HFF-Myc (cell line): Measurements from ENCODE around the gene FNDC3A.

Source experiments
- DNase-seq: peaks from one replicate; pipeline ENCODE4 v3.0.0-alpha.2; 2011; ENCODE audit warnings: low read depth; ENCODE audit errors: extremely low read depth
- H3K4me3 ChIP-seq: replicated peaks from 2 replicates; pipeline ENCODE4 v1.5.1; 2011; ENCODE audit warnings: low read depth, mild to moderate bottlenecking, control low read depth, low read length
- CTCF ChIP-seq: IDR thresholded peaks from 2 replicates; pipeline ENCODE4 v1.5.1; 2012; ENCODE audit warnings: mild to moderate bottlenecking, low read depth, low read length, control low read depth; ENCODE audit errors: missing control alignments

The FNDC3A gene

GRCh38 chr13:49220036-49220855 lies 244.5 kb downstream of the FNDC3A start, which contains the start of gene MLNR:
MLNR (plus strand) TSS chr13:49220338; CDS start chr13:49220338, 0 bp downstream.
- no peak within 1 kb of the TSS for H3K4me3 ChIP-seq
- no peak for DNase-seq
- no peak for TF ChIP-seq CTCF

DNA sequence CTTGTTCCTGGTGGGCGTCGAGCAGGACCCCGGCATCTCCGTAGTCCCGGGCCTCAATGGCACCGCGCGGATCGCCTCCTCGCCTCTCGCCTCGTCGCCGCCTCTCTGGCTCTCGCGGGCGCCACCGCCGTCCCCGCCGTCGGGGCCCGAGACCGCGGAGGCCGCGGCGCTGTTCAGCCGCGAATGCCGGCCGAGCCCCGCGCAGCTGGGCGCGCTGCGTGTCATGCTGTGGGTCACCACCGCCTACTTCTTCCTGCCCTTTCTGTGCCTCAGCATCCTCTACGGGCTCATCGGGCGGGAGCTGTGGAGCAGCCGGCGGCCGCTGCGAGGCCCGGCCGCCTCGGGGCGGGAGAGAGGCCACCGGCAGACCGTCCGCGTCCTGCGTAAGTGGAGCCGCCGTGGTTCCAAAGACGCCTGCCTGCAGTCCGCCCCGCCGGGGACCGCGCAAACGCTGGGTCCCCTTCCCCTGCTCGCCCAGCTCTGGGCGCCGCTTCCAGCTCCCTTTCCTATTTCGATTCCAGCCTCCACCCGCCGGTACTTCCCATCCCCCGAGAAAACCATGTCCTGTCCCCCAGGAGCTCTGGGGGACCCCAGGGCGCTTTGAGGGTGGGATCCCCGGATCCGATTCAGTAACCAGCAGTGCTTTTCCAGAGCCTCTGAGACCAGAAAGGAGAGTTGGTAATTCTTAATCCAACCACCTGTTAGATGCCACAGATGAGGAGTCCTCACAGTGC lies 245.3 kb downstream of the FNDC3A start:
- no peak overlapping the region for H3K4me3 ChIP-seq
- no peak for TF ChIP-seq CTCF
- no peak for DNase-seq

GRCh38 chr13:49221590-49221965 lies 245.9 kb downstream of the FNDC3A start:
- H3K4me3 ChIP-seq, result no peak overlapping the region

GRCh38 chr13:49225223-49226042 lies 249.7 kb downstream of the FNDC3A start:
- TF ChIP-seq CTCF, result no peak
- no peak overlapping the region for H3K4me3 ChIP-seq
- DNase-seq, result no peak

More at GRCh38 chr13:49221590-49221965, 245.9 kb downstream of the FNDC3A start:
- no peak for TF ChIP-seq CTCF
- DNase-seq, result no peak

- no peak for TF ChIP-seq CTCF
- DNase-seq, result no peak
- no peak overlapping the region for H3K4me3 ChIP-seq
Measured at GRCh38 chr13:49226613-49227012, 250.9 kb downstream of the FNDC3A start.

GRCh38 chr13:49234741-49235140 lies 259.0 kb downstream of the FNDC3A start:
- no peak overlapping the region for H3K4me3 ChIP-seq
- no peak for TF ChIP-seq CTCF
- no peak for DNase-seq
